ENCODE results near the gene MAGI2.

The MAGI2 gene

DNA sequence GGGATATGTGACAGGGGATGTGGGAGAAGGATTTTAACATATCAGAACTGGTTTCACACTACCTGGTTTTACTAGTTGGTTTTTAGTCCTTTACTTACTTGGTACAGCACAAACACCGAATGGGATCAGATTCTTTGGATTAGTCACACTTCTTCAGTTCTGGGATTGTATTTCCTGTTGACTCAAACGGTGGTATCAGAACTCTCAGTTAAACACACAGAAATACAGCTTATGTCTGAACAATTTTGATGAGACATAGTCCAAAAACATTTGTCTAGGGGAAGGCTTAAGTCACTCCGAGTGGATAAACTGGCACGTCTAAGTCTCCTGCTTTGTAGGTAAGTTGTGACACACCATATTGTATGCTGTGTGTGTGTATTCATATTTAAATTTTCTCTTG is 1174.4 kb downstream of the MAGI2 start:
- TF ChIP-seq CTCF (conservative IDR thresholded peaks at IDR 0.05), result no peak
- H3K27ac ChIP-seq, result no peak overlapping the region

GRCh38 chr7:78267141-78267540 is 1186.3 kb downstream of the MAGI2 start:
- H3K27ac ChIP-seq, result no peak overlapping the region
- no peak for TF ChIP-seq CTCF (conservative IDR thresholded peaks at IDR 0.05)

DNA sequence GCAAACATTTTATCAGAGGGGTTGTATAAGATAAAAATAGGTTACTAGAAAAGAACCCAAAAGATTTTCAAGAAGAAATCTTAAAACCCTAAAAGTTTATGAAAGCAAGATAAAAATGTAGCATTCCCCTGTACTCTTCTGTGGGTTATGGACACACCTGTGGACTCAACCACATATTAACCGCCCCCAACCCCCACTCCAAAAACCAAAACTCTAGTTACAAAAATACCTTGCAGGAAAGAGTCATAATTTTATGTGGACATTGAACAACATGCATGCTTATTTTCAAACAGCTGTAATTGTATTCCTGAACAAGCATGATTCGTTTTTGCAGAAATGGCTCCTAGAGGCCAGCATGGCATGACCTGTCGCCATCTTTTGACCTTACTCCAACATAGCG is 1188.0 kb downstream of the MAGI2 start:
- no peak overlapping the region for H3K27ac ChIP-seq
- TF ChIP-seq CTCF (conservative IDR thresholded peaks at IDR 0.05), result no peak

GRCh38 chr7:78265071-78265470 is 1188.4 kb downstream of the MAGI2 start:
- no peak overlapping the region for H3K27ac ChIP-seq
- no peak for TF ChIP-seq CTCF (conservative IDR thresholded peaks at IDR 0.05)

DNA sequence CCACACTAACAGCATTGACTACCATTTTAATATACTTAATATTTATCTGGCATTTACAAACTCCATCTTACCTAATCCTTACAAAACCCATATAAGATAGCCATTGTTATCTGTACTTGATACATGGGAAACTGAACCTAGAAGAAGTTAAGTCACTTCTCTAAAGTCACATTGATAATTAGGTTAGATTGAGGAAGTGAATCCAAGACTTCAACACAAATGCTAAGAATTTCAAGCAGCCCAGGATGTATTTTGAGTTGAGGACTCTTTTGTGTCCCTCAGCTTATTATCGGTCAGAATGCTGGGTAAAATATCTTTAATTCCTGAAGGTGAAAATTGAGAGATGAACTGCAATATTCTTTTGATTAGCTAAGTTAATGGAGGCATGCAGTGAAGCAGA is 1189.4 kb downstream of the MAGI2 start:
- TF ChIP-seq CTCF (conservative IDR thresholded peaks at IDR 0.05), result no peak
- no peak overlapping the region for H3K27ac ChIP-seq

- TF ChIP-seq CTCF (conservative IDR thresholded peaks at IDR 0.05), result no peak
- no peak overlapping the region for H3K27ac ChIP-seq
These were observed 1191.7 kb downstream of the MAGI2 start for GRCh38 chr7:78261739-78262138.

- no peak for TF ChIP-seq CTCF (conservative IDR thresholded peaks at IDR 0.05)
- no peak overlapping the region for H3K27ac ChIP-seq
These were observed 1192.2 kb downstream of the MAGI2 start for GRCh38 chr7:78261302-78261701.

DNA sequence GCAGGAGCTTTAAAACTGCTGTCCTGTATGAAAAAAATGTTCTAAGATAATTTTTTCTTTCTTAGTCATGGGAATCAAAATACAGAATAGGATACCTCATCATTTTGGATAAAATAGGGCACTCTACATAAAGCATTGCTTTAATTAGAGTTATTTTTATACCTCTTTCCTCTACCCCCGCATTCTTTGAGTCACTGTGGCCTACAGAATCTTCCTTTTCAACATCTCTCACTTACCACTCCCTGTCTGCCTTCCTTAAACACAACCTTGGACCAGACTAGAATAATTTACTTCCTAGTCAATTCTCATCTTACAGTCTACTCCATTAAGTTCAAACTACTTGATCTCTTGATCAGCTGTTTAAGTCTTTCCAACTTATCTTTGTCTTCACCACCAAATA is 1192.6 kb downstream of the MAGI2 start:
- TF ChIP-seq CTCF (conservative IDR thresholded peaks at IDR 0.05), result no peak

More for the DNA sequence above, 1192.6 kb downstream of the MAGI2 start:
- no peak overlapping the region for H3K27ac ChIP-seq
